Adrenal gland (tissue), 5 donors: ENCODE results near the gene TCN2.

Experiments
- POLR2A ChIP-seq, 2 donors: fragments of 450-650 bp; IDR thresholded peaks; one replicate each; pipeline ENCODE4 v1.6.1; 2017; ENCODE audit warnings: antibody characterized with exemption in 2 of 2, mild to moderate bottlenecking in 2 of 2, moderate library complexity in 1 of 2
- TF ChIP-seq, protein P1 (sequence below), 6 experiments: fragments of 450-650 bp in 4 of 6; fragments of 200-600 bp in 2 of 6; sonication (generic) in 1 of 6; IDR thresholded peaks; 1 replicate in 5 of 6; 2 replicates in 1 of 6; pipeline versions ENCODE4 v1.5.1 to v1.8.0; 2016 to 2021; ENCODE audit warnings: antibody characterized with exemption in 6 of 6, mild to moderate bottlenecking in 2 of 6, moderate library complexity in 1 of 6
- donor health status: DM: no; HTN: no; CAD: no.

DNA sequence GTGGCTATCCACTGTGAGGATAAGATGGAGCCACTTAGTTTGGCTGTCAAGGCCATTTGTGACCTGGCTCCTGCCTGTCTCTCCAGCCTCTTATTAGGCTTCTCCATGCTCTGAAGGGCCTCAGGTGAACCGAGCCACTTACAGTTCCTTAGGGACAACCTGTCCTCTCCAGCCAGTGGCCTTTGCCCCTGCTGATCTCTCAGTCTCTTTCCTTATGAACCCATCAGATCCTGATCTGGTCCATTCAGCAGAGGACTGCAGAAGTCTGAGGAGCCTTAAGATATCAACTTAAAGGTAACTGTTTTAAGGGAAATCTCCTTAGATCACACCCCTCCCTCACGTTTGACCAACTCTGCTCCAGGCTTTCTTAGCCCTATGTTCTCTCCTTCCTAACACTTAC is 58.3 kb downstream of the TCN2 start:
- TF ChIP-seq, protein P1, sequence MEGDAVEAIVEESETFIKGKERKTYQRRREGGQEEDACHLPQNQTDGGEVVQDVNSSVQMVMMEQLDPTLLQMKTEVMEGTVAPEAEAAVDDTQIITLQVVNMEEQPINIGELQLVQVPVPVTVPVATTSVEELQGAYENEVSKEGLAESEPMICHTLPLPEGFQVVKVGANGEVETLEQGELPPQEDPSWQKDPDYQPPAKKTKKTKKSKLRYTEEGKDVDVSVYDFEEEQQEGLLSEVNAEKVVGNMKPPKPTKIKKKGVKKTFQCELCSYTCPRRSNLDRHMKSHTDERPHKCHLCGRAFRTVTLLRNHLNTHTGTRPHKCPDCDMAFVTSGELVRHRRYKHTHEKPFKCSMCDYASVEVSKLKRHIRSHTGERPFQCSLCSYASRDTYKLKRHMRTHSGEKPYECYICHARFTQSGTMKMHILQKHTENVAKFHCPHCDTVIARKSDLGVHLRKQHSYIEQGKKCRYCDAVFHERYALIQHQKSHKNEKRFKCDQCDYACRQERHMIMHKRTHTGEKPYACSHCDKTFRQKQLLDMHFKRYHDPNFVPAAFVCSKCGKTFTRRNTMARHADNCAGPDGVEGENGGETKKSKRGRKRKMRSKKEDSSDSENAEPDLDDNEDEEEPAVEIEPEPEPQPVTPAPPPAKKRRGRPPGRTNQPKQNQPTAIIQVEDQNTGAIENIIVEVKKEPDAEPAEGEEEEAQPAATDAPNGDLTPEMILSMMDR (IDR thresholded peaks at IDR 0.05): no peak
- TF ChIP-seq POLR2A (IDR thresholded peaks at IDR 0.05): no peak
